ENCODE data around the gene ZNF326.
"Not testable (repeated sequence)": the region's sequence is repeated elsewhere in the genome, so short reads cannot be mapped to it uniquely, and the experiment has no call there.

Gene ZNF326

DNA sequence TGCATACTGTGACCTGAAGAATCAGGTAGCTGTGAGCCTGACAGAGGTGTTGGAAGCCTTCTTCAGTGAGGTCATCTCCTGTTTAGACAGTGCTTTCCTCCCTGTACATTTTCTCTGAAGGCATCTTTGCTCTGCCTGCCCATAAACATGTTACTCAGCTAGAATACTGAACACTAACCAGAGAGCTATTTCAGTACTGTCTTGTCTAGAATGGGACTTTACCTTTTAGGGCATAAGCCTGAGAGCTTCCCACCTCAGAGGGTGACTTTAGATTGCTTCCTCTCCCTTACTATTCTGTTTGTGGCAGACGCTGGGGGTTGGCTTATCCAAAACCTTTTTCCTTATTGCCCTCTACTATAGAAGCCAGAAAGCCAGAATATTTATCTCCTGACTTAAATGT lies 23.3 kb upstream of the ZNF326 start:
- DNase-seq = no peak

DNA sequence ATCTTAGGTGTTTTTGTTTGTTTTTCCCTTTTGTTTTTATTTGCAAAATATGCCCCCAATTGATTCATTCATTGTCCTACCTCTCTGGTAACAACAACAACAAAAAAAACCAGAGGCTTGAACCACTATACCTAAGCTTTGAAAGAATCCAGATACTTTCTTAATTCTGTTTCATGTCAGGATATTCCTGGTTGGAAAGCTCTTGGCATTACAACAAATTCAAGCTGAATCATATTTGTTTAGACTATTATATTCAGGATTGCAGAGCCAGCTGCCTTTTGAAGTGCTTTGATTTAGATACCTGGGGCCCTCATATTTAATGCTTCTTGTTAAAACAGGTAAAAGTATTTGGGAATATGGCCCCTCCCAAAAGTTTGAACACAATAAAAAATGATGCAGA lies 22.9 kb upstream of the ZNF326 start:
- DNase-seq = no peak

DNA sequence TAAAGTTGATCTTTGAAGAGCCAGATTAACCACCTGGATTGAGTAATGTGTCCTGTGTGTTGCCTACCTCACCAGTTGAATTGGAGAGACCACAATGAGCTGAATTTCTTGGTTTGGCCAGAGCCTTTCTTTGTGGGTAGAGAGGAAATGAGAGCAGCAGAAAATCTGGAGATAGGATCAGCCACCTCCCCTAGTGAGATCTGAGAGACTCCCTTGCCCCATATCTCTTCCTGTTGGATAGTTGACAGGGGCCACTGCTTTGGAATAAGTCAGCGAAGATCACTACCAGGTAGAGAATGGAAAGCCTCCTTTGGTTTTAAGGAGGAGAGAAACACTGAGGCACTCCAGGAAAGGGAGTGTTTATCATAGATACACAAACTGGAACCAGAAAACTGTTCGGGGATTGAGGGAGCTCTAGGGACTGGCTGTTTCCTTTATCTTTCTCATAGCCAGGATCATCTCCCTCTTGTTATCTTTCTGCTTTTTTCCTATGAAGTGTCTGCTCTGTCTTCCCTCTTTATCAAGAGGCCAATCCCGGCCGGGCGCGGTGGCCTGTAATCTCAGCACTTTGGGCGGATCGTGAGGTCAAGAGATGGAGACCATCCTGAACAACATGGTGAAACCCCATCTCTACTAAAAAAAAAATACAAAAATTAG lies 21.3 kb upstream of the ZNF326 start:
- no peak for DNase-seq

DNA sequence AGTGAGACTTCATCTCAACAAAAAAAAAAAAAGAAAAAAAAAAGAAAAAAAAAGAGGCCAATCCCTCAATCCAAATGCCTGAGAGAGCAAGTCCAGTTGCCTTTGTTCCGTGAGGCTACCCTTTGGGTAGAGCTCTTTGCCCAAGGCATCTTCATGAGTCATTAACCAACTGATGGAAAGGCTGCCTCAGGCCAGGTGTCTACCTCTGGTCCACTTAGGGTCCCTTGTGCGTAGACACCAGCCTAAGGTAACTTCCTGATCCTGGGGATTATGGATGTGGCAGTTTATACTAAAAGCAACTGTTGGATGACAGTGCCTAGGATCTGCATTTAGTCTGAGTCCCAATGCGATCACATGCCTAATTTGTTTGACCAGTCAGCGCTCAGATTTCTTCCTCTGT lies 20.7 kb upstream of the ZNF326 start:
- no peak for DNase-seq

GRCh38 chr1:89974696-89975470 lies 20.0 kb upstream of the ZNF326 start:
- no peak for DNase-seq

DNA sequence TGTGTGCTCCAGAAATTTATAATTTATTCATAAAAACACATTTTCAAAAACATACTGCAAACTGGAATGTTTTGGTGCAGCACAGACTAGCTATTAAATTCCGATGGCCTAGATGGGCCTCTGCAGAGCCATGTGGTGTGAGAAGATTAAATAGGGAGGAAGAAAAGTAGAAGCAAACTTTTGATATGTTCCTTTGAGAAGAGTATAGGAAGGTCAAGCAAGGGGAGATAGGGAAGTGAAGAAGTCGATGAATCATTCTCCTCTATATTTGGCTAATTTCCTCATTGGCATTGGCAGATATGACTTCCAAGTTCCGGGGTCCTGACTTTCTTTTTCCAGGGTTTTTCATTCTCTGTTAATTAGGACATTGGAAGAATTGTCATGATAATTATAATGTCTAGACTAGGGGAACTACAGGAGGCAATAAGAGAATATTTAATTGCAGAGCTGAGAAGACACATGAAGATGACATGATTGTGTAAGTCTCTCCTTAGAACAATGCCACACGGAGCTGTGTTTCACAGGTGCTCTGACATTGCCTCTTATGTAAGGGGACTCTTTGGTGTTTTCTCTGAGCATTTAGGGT lies 19.3 kb upstream of the ZNF326 start:
- no peak for DNase-seq

DNA sequence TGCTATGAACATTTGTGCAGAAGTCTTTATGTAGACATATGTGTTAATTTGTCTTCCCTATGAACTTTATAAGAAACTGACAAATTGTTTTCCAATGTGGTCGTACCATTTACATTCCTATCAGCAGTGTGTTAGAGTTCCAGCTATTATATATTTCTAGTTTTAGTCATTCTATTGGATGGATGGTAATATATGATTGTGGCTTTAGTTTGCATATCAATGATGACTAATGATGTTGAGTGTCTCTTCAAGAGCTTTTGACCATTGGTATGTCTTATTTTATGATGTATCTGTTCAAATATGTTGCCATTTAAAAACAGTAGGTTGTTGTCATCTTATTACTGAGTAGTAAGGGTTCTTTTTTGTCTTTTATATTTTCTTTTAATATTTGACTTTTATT lies 16.2 kb upstream of the ZNF326 start:
- DNase-seq = no peak

- DNase-seq = no peak
Measured at GRCh38 chr1:89980605-89981004, 14.3 kb upstream of the ZNF326 start.

GRCh38 chr1:89982846-89983245 lies 12.1 kb upstream of the ZNF326 start:
- DNase-seq = not testable (repeated sequence)

DNA sequence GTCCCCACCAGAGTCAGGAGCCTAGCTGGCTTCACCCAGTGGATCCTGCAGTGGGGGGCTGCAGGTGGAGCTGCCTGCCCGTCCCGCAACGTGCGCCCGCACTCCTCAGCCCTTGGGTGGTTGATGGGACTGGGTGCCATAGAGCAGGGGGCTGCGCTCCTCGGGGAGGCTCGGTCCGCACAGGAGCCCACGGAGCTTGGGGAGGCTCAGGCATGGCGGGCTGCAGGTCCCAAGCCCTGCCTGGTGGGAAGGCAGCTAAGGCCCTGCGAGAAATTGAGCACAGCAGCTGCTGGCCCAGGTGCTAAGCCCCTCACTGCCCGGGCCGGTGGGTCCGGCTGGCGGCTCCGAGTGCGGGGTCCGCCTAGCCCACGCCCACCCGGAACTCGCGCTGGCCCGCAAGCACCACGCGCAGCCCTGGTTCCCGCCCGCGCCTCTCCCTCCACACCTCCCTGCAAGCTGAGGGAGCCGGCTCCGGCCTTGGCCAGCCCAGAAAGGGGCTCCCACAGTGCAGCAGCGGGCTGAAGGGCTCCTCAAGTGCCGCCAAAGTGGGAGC lies 10.3 kb upstream of the ZNF326 start:
- not testable (repeated sequence) for DNase-seq

DNA sequence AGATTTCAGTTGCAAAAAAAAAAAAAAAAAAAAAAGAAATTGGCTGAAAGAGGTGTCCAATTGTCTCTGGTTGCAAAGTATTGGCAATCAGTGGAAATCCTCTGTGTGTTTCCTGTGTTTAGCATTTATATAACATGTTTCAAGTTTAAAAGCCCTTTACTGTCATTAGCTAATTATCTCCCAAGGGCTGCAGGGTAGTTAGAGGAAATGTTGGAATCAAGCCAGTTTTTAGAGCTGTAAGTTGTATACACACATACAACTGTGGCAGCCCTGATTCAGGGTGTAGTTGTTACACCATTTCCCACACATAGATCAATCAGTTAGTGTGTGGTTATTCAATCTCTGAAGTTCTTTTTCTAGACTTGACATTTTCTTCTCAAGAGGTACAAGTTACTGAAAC lies 8.9 kb upstream of the ZNF326 start:
- DNase-seq = no peak

DNA sequence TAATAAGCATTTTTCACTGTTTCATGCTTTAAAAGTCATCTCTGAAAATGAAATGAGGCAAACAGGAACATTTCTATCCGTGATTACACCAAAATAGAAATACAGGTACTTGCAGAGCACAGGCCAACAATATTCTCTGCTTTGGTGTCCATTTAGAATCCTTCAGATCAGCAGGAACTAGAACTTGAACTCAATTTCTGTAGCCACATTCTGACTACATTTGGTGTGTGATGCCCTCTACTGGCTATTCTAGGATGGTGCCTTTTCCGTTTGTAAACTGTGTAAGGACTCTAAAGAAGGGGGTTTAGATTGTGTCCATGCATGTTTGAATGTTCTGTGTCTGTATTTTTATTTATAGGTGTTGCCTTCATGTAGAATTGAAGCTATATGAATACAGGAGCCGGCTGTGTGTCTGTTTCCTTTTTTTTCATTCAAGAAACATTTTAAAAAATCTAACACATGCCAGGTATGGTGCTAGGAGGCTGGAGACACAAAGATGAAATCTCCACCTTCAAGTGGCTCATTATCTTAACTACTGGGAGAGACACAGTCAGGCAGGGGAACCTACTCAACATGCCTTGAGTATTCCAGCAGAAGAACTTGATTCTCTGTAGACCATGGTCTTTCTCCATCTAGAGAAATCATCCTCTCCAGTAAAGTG lies 7.6 kb upstream of the ZNF326 start:
- peak; percentile 76 for DNase-seq

GRCh38 chr1:89989099-89989498 lies 5.8 kb upstream of the ZNF326 start:
- DNase-seq = no peak

DNA sequence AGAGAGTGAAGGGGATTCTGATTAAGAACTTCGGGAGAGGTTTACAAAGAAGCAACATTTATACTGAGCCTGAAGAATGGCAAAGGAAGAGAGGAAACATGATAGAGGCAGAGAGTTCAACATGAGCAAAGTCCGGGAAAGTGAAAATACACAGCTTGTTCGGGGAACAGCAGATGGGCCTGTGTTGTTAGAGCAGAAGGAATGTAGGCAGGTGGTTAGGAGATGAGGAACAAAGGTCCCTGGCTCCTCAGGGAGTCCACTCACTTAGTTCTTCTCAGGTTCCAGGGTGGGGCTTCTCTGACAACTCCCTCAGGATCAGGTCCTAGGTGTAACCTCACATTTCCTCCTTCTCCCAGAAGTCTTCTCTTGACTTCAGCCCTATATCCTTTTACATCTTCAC lies 5.1 kb upstream of the ZNF326 start:
- DNase-seq = no peak

- no peak for DNase-seq
Measured at GRCh38 chr1:89990976-89991831, 3.7 kb upstream of the ZNF326 start.

DNA sequence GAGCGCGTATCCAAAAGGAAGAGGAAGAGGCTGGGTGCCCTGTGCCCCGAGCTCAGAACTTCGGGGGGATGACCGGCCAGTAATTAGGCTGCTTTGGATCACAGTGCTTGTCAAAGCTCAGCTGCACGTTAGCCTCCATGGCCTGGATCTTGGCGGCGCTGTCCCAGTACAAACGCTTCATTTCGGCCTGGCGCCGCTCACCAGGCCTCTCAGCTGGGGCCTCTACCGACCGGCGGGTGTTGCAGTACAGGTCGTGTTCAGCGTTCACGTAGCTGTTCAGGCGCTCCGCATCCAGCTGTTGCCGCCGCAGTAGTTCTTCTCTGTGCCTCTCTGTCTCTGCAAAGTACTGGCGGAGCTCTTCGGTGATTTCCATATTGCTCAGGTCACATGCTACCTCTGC lies 1.4 kb upstream of the ZNF326 start:
- DNase-seq = no peak

GRCh38 chr1:89994231-89994804 lies 592 bp upstream of the ZNF326 start:
- DNase-seq = no peak

DNA sequence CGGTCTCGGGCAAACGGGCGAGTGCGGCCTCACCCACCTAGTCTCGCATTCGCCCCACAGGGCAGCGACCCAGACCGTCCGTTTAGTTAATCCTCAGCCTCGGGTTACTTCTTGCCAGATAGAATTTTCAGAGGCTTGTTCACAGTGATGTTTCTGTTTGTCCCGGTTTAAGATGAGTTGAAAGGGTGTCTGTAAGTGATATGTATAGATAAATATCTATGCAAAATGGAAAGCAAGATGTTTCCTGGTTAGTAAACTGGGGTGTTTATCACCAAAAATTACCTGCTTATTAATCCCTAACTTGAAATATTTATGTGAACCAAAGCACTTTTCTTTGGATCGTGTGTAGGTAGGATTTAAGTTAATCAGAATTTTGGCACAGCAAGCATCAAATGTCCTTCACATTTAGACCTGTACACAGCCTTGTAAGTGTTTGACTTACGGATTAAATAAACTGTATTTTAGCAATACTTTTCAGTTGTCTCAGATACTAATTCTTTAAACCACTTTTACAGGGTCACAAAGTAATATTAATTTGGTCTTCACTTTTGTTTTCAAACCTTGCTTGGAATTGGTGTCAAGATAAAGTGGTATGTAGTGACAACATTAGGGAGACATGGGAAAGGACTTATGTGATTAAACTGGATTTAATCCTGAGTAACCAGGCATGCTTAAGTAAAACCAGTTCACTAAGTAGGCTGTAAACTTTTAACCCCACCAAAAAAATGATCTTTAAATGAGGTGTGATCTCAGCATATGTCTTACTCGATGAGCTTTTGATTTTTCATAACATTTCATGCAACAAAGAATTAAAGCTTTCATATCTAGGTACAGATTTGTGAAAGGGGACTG lies 914 bp downstream of the ZNF326 start:
- DNase-seq = no peak

DNA sequence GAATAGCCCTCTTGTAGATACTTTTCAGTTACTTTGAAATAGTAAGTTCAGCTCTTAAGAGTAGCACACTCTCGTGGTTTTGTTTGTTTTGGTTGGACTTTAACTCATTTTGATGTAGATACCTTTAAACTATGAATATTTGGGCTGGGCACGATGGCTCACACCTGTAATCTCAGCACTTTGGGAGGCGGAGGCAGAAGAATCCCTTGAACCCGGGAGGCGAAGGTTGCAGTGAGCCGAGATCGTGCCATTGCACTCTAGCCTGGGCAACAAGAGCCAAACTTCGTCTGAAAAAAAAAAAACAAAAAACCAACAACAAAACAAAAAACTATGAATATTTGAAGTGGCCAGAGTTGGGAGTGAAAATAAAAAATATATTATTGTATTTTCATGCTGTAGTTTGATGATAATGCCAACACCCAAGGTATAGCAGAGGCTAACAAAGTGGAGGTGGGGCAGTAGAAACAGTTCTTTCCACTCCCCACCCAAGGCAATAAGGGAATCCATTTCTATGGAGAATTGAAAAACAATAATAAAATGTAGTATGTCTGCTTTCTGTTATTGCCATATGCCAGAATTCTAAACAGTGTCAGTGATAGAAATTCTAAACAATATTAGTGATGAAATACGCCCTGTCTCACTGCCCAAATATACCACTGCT lies 1.7 kb downstream of the ZNF326 start:
- no peak for DNase-seq

DNA sequence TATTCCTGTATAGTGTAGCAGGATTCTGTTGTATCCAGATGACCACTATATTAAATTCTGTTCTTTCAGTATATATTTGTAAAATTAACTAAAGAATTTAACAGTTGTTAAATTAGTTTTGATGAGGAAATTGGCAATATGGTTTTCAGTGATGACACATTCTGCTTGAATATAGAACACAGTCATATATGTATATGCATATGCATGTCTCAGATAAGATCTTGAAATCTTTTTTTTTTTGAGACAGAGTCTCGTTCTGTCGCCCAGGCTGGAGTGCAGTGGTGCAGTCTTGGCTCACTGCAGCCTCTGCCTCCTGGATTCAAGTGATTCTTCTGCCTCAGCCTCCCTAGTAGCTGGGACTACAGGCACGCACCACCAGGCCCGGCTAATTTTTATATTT lies 2.2 kb downstream of the ZNF326 start:
- DNase-seq = peak; percentile 29

DNA sequence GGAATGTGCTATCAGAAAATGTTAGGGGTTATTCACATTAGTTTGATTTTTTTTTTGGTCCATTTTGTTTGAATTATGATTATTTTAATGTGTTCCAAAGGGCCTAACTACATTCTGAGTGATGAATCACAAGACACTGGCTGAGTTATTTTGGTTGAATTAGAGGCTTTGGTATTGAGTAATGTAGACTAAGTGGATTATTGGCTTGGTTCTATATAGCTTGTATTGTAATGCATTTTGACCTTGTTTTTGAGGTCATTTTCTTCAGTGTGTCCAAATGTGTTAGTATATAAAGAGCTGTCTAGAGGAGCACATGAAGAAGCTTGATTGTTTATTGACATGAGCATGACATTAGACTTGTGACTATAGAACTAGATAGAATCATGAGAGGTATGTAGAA lies 3.4 kb downstream of the ZNF326 start:
- no peak for DNase-seq
